Thyroid gland (tissue), 4 donors: ENCODE data around the gene CCDC85B.

Experiments
- POLR2A ChIP-seq, 2 donors: fragments of 450-650 bp; IDR thresholded peaks; one replicate each; pipeline ENCODE4 v1.6.1; 2017; ENCODE audit warnings: antibody characterized with exemption in 2 of 2, mild to moderate bottlenecking in 2 of 2, moderate library complexity in 1 of 2
- TF ChIP-seq, protein P1 (sequence below), 6 experiments: fragments of 200-600 bp in 3 of 6; fragments of 450-650 bp in 3 of 6; sonication (generic) in 3 of 6; IDR thresholded peaks; one replicate each; pipeline ENCODE4 v1.5.1; 2016 to 2019; ENCODE audit warnings: antibody characterized with exemption in 6 of 6, mild to moderate bottlenecking in 2 of 6, inconsistent platforms in 1 of 6, moderate library complexity in 1 of 6

DNA sequence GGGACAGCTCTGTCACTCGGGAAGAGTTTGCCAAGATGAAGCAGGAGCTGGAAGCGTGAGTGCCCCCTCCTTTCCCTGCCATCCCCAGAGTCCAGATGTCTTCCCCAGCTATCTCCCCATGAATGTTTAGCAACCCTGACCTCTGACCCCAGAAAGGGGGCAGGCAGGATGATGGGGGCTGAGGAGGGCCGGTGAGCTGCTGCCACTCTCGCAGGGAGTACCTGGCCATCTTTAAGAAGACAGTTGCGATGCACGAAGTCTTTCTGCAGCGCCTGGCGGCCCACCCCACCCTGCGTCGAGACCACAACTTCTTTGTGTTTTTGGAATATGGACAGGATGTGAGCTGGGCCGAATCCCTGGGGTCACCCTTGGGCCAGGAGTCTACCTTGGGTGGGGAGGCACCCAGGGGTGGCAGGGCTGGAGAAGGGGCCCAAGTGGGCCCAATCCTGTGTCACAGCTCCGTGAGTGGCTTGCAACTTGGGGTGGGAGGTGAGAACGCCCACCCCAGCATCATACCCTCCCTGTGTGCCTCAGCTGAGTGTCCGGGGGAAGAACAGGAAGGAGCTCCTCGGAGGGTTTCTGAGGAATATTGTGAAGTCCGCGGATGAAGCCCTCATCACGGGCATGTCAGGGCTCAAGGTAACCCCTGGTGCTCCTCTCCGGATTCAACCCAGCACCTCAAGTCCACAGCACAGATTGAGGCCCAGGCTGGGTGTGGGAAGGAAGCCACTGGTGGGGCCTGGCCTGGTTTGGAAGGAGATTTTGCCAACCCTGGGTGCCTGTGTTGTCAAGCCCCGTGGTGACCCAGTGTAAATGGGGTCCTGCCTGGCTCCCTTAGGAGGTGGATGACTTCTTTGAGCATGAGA lies 40.0 kb upstream of the CCDC85B start:
- TF ChIP-seq, protein P1, sequence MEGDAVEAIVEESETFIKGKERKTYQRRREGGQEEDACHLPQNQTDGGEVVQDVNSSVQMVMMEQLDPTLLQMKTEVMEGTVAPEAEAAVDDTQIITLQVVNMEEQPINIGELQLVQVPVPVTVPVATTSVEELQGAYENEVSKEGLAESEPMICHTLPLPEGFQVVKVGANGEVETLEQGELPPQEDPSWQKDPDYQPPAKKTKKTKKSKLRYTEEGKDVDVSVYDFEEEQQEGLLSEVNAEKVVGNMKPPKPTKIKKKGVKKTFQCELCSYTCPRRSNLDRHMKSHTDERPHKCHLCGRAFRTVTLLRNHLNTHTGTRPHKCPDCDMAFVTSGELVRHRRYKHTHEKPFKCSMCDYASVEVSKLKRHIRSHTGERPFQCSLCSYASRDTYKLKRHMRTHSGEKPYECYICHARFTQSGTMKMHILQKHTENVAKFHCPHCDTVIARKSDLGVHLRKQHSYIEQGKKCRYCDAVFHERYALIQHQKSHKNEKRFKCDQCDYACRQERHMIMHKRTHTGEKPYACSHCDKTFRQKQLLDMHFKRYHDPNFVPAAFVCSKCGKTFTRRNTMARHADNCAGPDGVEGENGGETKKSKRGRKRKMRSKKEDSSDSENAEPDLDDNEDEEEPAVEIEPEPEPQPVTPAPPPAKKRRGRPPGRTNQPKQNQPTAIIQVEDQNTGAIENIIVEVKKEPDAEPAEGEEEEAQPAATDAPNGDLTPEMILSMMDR (IDR thresholded peaks at IDR 0.05) = no peak
- no peak for TF ChIP-seq POLR2A (IDR thresholded peaks at IDR 0.05)
